BLaER1 (cell line): ENCODE results near the gene PIGU.
A peak's percentile ranks its signal among the peaks of the same experiment; 100 is the strongest.
"Not testable (repeated sequence)": the region's sequence is repeated elsewhere in the genome, so short reads cannot be mapped to it uniquely, and the experiment has no call there.

ENCODE experiments used
- H3K27ac ChIP-seq: shearing (Covaris generic); formaldehyde crosslinking; 2 replicates; pipeline ENCODE4 v1.8.1; 2022
- H3K27me3 ChIP-seq: shearing (Covaris generic); formaldehyde crosslinking; 2 replicates; pipeline ENCODE4 v1.8.1; 2022
- H3K36me3 ChIP-seq: shearing (Covaris generic); formaldehyde crosslinking; 2 replicates; pipeline ENCODE4 v1.8.1; 2022
- H3K4me1 ChIP-seq: shearing (Covaris generic); formaldehyde crosslinking; 2 replicates; pipeline ENCODE4 v1.8.1; 2022
- H3K4me2 ChIP-seq: shearing (Covaris generic); formaldehyde crosslinking; 2 replicates; pipeline ENCODE4 v1.8.1; 2022
- H3K4me3 ChIP-seq: shearing (Covaris generic); formaldehyde crosslinking; 2 replicates; pipeline ENCODE4 v1.8.1; 2022
- H3K9ac ChIP-seq: shearing (Covaris generic); formaldehyde crosslinking; 2 replicates; pipeline ENCODE4 v1.8.1; 2022
- H3K9me3 ChIP-seq: shearing (Covaris generic); formaldehyde crosslinking; 2 replicates; pipeline ENCODE4 v1.8.1; 2022
- H4K20me1 ChIP-seq: shearing (Covaris generic); formaldehyde crosslinking; 2 replicates; pipeline ENCODE4 v1.8.1; 2022
- Cebpa-rat ChIP-seq: shearing (Covaris generic); IDR thresholded peaks from 2 replicates; pipeline ENCODE4 v1.8.1; 2022

PIGU gene

DNA sequence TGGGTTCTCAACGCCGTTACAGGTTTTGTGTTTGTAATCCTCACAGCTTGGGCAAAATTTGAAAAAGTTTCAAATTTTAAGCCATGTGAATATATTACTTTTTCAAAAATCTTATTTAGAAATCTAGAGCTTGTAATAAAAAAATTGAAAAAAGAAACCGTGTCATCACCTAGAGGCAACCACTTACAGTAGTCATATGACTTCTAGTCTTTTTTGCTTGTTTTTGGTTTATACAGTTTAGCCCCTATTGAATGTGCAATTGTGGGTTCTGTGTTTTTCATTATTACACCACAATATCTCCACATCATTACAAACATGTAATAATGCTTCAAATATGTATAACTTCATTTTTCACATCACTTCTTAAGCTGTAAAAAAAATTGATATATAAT lies 159.8 kb downstream of the PIGU start:
- H3K9ac ChIP-seq = peak overlapping the region; percentile 93
- H3K4me2 ChIP-seq = peak overlapping the region; percentile 75
- H3K9me3 ChIP-seq = no peaks in the 10 kb centered on the region
- no peaks in the 10 kb centered on the region for H3K27me3 ChIP-seq
- peaks cover 26% of the 10 kb centered on the region for H3K36me3 ChIP-seq
- peaks cover 33% of the 10 kb centered on the region for H3K4me1 ChIP-seq
- peaks cover 54% of the 10 kb centered on the region for H4K20me1 ChIP-seq
- peak overlapping the region; percentile 84 for H3K4me3 ChIP-seq
- H3K27ac ChIP-seq = peak overlapping the region; percentile 86; the same call in 1 of the 2 replicates
- TF ChIP-seq Cebpa-rat = no peak

- H3K36me3 ChIP-seq = peaks cover 26% of the 10 kb centered on the region
- H3K4me3 ChIP-seq = peak within 1 kb of the TSS; percentile 84
- peaks cover 29% of the 10 kb centered on the region for H3K4me1 ChIP-seq
- no peaks in the 10 kb centered on the region for H3K27me3 ChIP-seq
- peak within 1 kb of the TSS; percentile 86 for H3K27ac ChIP-seq
- H4K20me1 ChIP-seq = peaks cover 48% of the 10 kb centered on the region
- no peak for TF ChIP-seq Cebpa-rat
- no peaks in the 10 kb centered on the region for H3K9me3 ChIP-seq
- H3K4me2 ChIP-seq = peak within 1 kb of the TSS; percentile 83
- H3K9ac ChIP-seq = peak within 1 kb of the TSS; percentile 93
Measured at GRCh38 chr20:34516247-34517113, 160.4 kb downstream of the PIGU start, which contains the start of gene DYNLRB1. Gene DYNLRB1, plus strand, starts transcription at chr20:34516422. Its CDS starts 37 bp downstream, at chr20:34516459.

GRCh38 chr20:34515484-34516246 lies 161.2 kb downstream of the PIGU start:
- H3K4me2 ChIP-seq = peak overlapping the region; percentile 83
- peaks cover 40% of the 10 kb centered on the region for H4K20me1 ChIP-seq
- H3K4me3 ChIP-seq = peak overlapping the region; percentile 84
- no peaks in the 10 kb centered on the region for H3K27me3 ChIP-seq
- H3K9ac ChIP-seq = peak overlapping the region; percentile 93
- TF ChIP-seq Cebpa-rat = no peak
- peaks cover 30% of the 10 kb centered on the region for H3K36me3 ChIP-seq
- no peaks in the 10 kb centered on the region for H3K9me3 ChIP-seq
- H3K27ac ChIP-seq = peak overlapping the region; percentile 86
- peaks cover 29% of the 10 kb centered on the region for H3K4me1 ChIP-seq

DNA sequence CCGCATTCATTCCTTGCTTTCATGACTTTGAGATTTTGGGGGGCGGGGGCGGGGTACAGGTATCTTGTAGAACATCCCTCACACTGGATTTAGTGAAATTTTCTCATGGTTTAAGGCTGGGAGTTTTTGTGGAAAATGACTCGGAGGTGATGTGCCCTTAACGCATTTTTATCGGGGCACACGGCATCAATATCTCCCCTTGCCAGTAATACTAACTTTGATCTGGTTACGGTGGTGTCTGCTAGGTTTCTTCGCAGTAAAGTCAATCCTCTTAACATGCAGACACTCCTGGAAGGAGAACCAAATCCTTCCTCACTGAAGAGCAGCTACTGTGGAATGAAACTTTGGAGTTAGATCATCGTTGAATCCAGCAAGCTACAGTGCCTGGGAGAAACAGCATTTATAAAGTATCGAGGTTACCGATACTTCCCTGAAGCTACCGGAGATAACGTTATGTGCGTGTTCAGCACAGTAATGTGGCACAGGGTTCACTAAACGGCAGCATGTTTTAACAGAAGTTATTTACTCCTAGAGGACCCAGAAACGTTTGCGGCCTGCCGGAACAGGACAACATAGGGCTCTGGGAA lies 161.9 kb downstream of the PIGU start:
- Histone ChIP-seq H3K4me1 (peaks cover 29% of the 10 kb centered on the region), H3K27me3 (no peaks in the 10 kb centered on the region), H3K27ac (no peak overlapping the region), H3K4me2 (peak overlapping the region; percentile 83), H3K9ac (peak overlapping the region; percentile 93), H3K36me3 (peaks cover 34% of the 10 kb centered on the region), H4K20me1 (peaks cover 33% of the 10 kb centered on the region), H3K9me3 (no peaks in the 10 kb centered on the region), H3K4me3 (peak overlapping the region; percentile 84)
- TF ChIP-seq Cebpa-rat = no peak

- not testable (repeated sequence) for H3K4me2 ChIP-seq, H3K9ac ChIP-seq, H3K9me3 ChIP-seq, H3K27me3 ChIP-seq, H3K4me3 ChIP-seq, H3K27ac ChIP-seq
- Histone ChIP-seq H3K4me1 (peaks cover 29% of the 10 kb centered on the region), H4K20me1 (peaks cover 23% of the 10 kb centered on the region), H3K36me3 (peaks cover 32% of the 10 kb centered on the region)
Measured at GRCh38 chr20:34514034-34514433, 162.9 kb downstream of the PIGU start.

DNA sequence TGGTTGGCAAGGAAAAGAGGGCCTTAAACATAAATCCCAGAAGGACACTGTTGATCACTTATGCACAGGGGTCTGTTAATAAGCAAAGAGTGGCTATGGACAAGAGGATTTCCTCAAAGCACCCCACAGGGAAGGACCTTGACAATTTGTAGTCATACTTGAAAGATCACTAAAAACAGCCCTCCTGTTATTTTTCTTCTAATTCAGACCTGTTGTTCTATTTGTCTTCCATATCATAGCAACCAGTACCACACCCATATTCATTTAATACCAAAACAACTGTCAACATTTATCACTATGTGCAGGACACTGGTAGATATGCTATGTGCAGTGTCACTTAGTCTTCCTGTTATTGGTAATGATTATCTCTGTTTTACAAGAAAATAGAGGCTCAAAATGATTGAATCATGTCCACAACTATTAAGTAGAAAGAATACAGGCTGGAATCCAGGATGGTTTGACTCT lies 163.9 kb downstream of the PIGU start:
- no peaks in the 10 kb centered on the region for H3K9me3 ChIP-seq
- peaks cover 39% of the 10 kb centered on the region for H3K36me3 ChIP-seq
- H4K20me1 ChIP-seq = peaks cover 13% of the 10 kb centered on the region; the same call in 1 of the 2 replicates
- H3K4me2 ChIP-seq = no peak overlapping the region
- no peak overlapping the region for H3K9ac ChIP-seq
- H3K27ac ChIP-seq = no peak overlapping the region
- no peaks in the 10 kb centered on the region for H3K27me3 ChIP-seq
- H3K4me3 ChIP-seq = no peak overlapping the region
- no peak for TF ChIP-seq Cebpa-rat
- peaks cover 19% of the 10 kb centered on the region for H3K4me1 ChIP-seq

- no peak overlapping the region for H3K27ac ChIP-seq
- no peak overlapping the region for H3K9ac ChIP-seq
- H3K27me3 ChIP-seq = no peaks in the 10 kb centered on the region
- H3K4me3 ChIP-seq = no peak overlapping the region
- H3K4me1 ChIP-seq = peaks cover 14% of the 10 kb centered on the region
- peaks cover 45% of the 10 kb centered on the region for H3K36me3 ChIP-seq
- no peaks in the 10 kb centered on the region for H3K9me3 ChIP-seq
- H3K4me2 ChIP-seq = no peak overlapping the region
- H4K20me1 ChIP-seq = peaks cover 13% of the 10 kb centered on the region; the same call in 1 of the 2 replicates
- no peak for TF ChIP-seq Cebpa-rat
Measured at GRCh38 chr20:34512266-34512954, 164.5 kb downstream of the PIGU start.

DNA sequence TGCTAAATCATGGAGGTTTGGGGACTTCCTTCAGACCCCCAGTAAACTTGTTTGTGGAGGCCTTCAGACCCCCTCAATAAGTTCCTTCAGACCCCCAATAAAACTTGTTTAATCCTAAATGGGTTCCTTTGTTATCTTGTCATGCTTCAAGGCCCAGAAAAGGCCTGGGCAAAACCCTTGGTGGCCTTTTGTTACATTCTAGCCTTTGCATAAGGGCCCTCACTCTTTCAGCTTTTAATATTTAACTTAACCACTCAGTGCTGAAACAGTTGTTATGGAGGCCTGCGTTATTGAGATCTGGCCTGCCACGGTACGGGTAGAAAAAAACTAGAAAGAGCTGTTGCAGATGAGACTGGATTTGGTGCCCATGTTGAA lies 165.0 kb downstream of the PIGU start:
- H3K36me3 ChIP-seq = peaks cover 49% of the 10 kb centered on the region
- H3K4me3 ChIP-seq = no peak overlapping the region
- H3K27ac ChIP-seq = no peak overlapping the region
- no peaks in the 10 kb centered on the region for H3K27me3 ChIP-seq
- peaks cover 8% of the 10 kb centered on the region; the same call in 1 of the 2 replicates for H4K20me1 ChIP-seq
- peaks cover 10% of the 10 kb centered on the region for H3K4me1 ChIP-seq
- H3K9ac ChIP-seq = no peak overlapping the region
- H3K9me3 ChIP-seq = no peaks in the 10 kb centered on the region
- no peak for TF ChIP-seq Cebpa-rat
- H3K4me2 ChIP-seq = no peak overlapping the region

DNA sequence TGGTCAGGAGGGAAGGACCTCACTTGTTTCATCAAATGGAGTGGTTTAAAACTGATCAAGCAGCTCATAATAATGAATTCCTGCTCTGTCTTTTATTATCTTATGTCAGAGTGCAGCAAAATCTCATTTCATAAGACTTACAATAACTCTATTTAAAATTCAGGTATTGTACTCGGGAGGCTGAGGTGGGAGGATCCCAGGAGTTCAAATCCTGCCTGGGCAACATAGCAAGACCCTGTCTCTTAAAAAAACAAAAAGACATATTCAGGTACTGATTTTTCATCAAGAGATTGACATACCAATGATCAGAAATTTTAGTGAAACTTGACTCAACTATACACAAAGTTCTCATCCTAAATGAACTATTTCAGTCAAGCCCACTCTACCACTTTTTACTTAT lies 166.3 kb downstream of the PIGU start:
- Histone ChIP-seq H3K4me3 (no peak overlapping the region), H3K36me3 (peaks cover 62% of the 10 kb centered on the region), H3K4me1 (peaks cover 10% of the 10 kb centered on the region), H4K20me1 (0 out of 2 replicates have a peak, but pooled peaks cover 7% of the 10 kb centered on the region), H3K9me3 (no peaks in the 10 kb centered on the region), H3K9ac (no peak overlapping the region), H3K27ac (no peak overlapping the region), H3K27me3 (no peaks in the 10 kb centered on the region), H3K4me2 (no peak overlapping the region)
- no peak for TF ChIP-seq Cebpa-rat
